HG03064 (cell line): ENCODE results near the gene TMEM95.

Source experiments
- ATAC-seq: cut with Tn5 transposase; IDR thresholded peaks from one replicate; pipeline ENCODE4 v1.9.1; 2021; ENCODE audit warnings: low read depth; ENCODE audit not compliant: unreplicated experiment

TMEM95 gene, protein sequence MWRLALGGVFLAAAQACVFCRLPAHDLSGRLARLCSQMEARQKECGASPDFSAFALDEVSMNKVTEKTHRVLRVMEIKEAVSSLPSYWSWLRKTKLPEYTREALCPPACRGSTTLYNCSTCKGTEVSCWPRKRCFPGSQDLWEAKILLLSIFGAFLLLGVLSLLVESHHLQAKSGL

DNA sequence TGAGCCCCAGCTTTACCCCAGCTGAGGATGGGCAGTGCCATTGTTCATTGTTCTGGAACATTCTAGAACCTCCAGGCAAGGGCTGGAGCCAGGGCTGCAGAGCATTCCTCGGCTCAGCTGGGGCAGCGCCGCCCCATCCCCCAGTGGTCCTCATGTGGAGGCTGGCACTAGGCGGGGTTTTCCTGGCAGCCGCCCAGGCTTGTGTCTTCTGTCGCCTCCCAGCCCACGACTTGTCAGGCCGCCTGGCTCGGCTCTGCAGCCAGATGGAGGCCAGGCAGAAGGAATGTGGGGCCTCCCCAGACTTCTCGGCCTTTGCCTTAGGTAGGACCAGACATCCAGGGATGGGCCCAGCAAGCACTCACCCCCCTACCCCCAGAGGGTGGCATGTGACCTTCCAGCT, at the start of gene TMEM95:
TMEM95 (plus strand) TSS at position 104 of the 400 bp plus-strand sequence; CDS start at position 153, 49 bp downstream.
- ATAC-seq = no peak

DNA sequence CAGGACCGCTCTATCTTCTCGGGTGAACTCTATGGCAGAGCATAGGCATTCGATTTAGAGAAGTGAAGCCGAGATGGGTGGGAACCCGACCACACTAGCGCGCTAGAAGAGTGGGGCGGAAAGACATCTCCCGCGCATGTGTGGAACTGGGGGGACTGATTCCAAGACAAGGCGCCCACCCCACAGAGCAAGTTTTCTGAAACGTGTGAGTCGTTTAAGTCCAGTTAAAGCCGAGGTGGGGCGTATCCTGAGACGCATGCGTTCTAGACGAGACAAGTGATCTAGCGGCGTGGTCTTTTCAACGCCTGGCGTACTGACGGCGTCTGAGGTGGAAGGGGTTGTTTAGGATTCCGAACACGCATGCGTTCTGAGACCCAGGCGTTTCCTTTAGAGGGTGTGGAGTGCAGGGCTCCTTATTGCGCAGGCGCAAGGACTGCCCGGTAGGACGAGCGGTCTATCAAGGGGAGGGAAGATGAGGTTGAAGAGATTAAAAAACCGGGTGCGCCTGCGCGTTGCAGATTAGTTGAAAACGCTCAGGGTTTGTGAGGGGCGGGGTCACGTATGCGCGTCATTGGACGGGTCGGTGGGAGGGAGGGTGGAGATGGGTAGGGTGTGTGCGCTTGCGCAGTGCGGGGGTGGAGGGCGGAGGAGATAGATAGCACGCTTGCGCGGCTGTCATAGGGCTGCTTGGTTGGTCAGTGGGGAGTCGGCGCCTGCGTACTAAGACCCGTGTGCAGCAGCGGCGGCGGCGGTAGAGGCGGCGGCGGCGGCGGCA, 47.9 kb upstream of the TMEM95 start, which contains the start of gene EIF5A:
EIF5A (plus strand) TSS at position 718 of the 775 bp plus-strand sequence. CDS start 2,008 bp downstream, outside the sequence.
- peak; percentile 62 for ATAC-seq

DNA sequence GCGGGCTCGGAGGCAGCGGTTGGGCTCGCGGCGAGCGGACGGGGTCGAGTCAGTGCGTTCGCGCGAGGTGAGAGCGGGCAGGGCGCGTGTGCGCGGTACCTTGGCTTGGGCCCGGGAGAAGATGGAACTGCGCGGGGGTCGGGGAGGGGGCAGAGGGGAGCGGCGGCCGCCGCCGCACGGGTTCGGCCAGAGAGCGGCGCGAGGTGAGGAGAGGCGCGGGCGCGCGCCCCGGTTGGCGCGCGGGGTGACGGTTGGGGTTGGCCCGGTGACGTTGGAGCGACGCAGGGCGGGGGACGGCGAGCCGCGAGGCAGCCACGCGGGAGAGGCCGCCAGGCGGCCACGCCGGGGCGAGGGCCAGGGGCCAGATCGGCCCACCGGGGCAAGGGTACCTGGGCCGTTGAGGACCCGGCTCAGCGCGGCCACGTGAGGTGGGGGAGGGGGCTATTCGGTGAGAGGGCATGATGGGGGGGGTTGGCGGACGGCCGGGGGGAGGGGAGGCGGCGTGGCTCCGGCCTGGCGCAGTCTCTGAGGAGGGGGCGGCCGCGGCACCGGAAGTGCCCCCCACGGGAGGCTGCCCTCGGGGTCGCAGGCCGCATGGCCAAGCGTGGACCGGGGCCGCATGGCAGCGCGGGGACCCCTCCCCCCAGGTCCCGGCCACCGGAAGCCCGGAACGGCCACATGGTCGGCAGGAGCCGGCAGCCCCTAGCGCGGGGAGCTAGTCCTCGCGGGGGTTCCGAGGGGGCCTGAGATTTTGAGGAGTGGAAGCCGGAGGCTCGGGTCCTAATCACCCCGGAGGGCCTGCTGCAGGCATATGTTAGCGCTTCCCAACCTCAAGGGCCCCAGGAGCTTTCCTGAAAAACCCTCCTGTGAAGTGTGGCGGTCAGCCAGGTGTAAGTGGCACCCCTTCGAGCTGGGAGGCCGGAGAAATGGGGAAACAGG, 47.0 kb upstream of the TMEM95 start:
- ATAC-seq = no peak

DNA sequence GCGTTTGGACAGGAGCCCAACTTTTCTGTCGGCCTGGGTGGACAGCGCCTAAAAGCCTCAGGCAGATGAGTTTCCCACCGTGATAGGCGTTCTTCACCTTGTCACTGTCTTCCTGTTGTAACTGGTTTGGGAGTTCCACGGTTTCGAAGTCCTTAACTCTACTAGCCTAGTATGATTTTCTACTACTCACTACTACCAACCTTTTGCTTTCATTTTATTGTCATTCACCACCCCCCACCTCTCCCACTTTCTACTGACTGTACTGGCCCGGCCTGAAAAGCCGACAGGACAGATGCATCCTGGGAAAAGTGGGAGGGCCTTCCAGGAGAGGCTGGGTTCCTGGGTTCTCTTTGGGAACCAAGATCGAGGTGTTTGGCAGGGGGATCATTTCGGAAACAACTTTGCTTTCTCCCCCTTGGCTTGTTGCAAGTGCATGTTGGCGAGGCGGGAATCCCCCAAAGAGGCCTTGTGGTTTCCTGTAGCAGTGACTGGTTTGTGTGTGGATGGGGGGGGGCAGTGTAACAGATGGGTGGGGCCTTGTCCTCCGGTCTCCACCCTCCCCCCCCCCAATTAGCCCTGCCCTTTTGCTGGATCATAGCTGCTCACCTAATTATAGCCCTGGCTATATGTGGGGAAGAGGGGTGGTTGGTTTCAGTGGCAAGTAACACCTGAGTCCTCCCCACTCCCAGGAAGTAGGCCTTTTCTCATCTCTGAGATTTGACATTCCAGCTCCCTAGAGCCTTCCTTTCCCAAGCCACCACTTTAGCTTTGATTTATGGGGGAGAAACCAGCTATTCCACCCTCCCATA, 46.1 kb upstream of the TMEM95 start:
- ATAC-seq = no peak

DNA sequence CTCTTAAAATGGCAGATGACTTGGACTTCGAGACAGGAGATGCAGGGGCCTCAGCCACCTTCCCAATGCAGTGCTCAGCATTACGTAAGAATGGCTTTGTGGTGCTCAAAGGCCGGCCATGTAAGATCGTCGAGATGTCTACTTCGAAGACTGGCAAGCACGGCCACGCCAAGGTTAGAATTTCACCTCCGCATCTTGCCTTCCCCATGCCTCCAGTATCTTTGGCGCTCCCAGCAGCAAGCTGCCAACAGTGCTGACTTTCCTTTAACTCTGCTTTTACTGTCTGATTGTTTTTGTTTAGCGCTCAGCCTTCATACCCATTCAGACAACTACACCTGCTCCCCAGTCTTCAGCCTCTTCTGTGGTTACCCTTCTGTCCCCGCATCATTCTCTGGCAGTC, 45.3 kb upstream of the TMEM95 start:
- ATAC-seq = no peak

DNA sequence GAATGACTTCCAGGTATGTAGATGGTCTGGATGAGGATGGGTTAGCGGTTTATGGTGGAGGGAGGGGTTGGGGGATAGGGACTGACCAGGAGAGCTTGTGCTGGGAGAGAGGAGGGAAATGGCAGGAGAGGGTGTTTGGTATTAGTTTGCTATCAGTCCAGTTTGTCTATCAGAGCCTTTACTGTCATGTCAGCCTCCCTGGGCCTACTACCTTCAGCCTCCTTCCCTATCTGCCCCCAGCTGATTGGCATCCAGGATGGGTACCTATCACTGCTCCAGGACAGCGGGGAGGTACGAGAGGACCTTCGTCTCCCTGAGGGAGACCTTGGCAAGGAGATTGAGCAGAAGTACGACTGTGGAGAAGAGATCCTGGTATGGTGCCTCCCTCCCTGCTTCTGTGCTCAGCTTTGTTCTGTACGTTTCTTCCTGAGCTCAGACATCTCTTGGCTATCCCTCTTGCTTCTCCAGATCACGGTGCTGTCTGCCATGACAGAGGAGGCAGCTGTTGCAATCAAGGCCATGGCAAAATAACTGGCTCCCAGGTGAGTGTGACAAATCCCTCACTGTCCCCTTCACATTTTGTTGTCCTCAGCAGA, 43.7 kb upstream of the TMEM95 start:
- ATAC-seq = no peak

DNA sequence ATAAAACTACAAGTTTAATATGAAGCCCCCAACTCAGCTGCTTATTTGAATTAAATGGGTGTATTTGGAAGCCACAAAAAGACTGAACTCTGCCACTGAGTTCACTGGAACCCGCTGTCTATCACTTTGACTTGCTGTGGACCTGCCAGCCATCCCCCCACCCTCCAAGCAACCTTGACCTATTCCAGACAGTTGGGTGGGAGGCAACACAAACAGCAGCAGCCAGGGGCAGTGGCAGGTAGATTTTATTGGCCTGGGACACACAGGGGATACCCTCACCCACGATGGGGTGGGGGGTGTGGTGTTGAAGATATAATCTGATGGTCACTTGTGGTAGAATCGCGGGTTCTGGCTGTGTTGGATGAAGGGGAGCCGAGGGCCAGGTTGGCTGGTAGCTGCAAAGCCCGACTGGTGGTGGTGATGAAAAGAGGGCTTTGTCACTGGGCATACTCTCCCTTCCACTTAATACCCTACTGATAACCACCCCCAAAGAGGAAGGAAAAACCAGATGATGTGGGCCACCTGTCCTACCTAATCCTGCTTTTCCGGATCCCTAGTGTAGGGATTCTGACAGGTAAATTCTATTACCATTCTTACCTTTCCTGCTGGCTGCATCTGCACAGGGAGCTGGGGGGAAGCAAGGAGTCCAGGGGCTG, 42.4 kb upstream of the TMEM95 start:
- ATAC-seq = no peak

DNA sequence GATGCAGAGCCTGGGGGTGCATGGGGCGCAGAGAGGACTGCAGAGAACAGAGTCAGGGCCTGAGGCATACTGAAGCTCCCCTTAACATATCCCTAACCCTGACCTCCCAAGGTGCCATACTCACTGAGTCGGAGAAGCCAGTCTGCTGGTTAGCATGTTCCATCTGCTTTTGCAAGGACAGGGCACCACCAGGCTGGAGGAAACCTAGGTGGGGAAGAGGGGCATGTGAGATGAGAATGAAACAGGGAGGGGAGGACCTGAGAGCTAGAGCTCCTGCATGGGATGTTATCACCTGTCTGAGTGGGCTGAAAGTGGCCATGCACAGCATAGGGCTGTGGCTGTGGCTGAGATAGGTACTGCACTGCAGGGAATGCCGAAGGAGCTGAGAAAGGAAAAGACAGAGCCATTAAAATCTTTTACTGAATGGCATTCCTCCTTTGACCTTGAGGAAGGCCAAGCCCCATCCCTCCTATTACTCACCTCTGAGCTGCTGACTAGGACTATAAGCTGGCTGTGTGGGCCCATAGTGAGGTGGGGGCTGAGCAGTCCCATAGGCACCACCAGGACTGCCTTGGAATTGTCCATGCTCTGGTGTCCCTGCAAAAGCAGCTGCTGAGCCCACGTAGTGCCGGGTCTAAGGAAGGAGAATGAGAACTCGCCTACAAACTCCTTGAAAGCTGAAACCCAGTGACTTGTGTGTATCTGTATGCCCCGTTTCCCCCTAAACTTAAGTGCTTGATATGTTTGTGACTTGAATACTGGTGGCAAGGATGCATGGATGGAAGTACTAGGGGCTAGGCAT, 41.7 kb upstream of the TMEM95 start:
- no peak for ATAC-seq

DNA sequence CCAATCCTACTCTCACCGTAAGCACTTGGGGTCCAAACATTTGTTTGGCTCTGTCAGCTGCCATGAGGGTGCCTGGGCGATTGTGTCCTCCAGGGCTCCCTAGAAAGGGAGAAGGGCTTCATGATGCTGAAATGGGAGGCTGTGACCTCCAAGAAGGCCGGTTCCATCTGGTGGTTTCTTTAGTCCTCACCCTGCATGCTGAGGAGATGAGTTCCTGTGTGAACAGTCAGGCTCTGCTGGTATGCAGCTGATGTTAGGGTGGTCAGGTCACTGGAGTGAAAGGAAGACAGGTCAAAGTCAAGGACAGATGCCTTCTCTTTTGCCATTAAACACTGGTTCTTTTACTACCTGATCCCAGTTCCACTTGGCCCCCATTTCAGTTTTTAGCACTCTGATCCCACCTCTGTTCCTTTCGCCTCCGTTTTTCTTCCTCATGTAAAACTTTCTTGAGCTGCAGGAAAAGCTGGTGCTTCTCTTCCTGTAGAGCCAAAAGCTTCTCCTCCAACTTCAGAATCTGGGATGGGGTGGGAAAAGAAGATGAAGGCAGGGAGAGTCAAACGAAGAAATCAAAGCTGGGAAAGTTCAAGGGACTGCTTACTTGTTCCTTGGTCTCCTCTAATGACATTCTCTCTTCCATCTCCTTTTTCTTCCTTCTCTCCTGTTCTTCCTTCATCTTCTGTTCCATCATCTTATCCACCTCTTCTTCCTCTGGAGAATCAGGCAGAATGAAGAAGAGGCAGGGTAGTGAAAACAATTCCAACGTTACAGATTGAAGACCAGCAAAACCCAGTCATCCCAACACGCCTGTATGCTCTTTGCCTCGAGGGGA, 40.9 kb upstream of the TMEM95 start:
- ATAC-seq = no peak

DNA sequence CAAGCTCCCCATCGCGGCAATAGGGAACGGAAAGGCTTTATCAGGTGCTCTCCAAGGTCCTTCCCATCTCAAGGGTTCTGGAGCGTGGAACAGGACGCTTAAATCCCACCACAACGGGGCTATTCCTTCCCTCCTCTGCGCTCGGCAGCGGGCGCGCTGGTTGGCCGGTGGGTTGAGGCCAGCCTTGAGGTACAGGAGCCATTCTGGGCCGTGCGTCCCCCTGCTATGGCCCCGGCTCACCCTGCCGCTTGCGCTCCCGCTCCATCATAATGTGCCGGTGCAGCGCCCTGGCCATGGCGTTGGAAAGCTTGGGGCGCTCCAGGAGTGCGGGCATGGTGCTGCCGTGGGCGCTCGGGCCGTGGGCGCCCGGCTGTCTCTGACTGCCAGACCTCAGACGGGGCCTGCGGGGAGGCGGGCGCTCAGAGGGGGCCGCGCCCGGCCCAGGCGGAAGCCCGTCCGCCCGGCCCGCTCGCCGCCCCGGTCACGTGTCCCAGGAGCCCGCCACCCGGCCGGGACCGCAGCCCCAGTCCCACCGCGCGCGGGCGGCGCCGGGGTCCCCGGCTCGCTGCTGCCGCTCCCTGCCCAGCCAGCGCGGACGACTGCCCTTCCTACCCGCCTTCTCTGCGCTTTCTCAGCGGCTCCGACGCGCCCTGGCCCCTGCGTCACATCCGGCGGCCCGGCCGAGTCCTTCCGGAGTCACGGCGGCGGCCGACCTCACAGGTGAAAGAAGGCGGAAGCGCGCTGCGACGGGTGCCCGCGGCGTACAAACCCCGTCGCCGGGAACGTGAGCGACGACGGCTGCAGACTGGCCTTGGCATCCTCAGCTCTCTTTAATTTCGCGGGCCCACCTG, 40.0 kb upstream of the TMEM95 start, which contains the start of gene GPS2:
GPS2 (minus strand) TSS at position 642 of the 851 bp plus-strand sequence; CDS start at position 334, 308 bp downstream.
- peak; percentile 54 for ATAC-seq

DNA sequence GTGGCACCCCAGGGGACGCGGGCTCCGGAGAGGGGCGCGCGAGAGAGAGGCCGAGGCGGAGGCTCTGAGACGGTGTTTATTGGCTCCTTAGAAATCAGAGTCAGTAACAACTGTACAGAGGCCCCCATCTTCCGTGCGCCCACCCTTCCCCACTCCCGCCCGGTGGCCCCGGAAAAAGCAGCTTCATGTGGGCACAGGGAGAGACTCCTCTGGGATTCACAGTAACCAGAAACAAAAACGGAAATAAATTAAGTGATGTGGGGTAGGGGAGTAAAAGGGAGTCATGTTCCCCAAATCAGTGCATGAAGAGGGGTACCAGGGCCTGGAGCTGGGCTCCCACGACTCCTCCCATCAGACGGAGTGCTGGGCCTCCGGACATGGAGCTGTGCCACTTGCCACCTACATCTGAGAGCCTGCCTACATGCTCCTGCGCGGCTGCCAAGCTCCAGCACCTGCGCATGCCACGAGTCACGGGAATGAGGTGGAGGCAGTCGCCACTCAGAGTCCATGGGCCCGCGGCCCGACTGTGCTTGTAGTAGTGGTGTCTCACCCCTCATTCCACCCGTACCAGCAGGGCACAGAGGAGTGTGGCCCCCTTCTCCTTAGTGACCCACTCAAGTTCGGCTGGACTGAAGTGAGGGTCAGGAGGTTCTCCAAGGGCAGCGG, 39.3 kb upstream of the TMEM95 start:
- no peak for ATAC-seq

DNA sequence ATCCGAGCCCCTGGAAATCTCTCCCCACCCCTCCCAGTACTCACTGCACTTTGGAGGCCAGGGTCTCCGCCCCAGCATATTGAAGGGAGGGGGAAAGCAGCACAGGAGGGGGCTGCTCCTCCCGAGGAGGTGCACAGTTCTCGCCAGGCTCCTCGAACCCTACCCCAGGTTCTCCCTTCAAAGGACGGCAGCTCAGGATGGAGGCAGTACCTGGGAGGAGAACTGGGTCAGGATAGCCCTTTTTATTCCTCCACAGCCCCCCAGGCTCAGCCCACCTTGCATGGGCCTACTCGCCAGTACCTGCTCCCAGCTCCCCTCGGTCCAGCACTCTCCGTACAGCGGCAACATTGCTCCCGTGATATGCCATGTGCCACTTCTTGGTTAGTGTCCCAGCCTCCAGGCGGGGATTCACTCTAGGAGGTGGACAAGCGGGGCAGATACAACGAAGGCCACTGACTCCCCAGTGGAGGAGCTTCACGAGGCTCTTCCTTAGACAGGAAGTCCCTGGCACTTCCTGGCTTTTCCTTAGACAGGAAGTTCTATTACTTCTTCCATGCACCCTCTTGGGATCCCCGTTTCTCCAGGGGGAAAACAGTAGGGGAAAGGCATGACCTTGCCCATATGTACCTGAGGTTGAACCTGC, 37.7 kb upstream of the TMEM95 start:
- no peak for ATAC-seq

DNA sequence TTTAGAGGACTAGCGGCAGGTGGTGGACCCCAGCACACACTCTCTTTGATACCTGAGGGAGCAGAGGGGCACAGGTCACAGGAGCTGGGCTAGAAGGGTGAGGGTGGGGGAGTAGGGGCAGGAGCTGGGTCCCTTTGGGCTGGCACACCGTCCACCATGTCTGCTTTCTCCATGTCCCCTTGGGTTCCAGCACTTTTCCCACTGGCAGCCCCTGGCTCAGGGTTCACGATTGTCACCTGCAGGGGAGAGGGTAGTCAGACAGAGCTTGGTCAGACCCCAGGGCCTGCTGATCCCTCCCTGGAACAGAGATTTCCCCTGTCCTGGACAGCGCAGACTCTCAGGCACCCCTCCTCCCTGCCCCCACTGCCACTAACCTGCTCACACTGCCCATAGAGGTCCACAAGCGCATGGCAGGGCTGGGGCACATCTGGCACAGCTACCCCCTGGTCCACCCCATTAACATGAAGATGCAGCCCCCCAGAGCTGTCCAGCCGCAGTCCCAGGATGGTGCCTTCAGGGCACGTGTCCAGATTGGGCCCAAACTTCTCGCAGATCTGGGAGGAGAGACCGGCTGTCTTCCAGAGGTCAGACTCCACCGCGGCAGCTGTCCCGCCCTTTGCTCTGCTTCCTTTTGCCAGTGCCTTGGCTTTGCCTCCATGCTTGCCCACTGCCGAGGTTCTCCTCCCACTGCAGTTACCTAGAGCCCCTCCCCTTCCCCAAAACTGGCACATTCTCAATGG, 36.7 kb upstream of the TMEM95 start:
- no peak for ATAC-seq

DNA sequence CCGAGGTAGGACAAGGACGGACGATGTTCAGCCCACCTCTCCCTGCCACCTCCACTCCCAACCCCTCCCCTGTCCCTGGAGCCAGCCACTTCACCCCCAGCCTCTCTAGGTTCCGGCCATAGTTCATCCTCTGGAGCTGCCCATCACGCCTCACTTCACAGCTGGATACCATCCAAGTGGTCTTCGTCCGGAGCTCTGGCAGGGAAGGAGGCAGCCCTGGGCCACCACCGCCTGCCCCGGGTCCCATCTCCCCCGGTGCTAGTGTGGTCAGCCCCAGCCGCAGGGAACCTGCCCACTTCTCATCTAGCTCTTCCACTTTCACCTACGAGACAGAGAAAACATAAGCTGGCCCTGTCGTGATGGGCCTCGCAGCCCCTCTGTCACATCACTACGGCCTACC, 33.5 kb upstream of the TMEM95 start:
- no peak for ATAC-seq
